Measurements from ENCODE around the gene ETS1.

GRCh38 chr11:128458321-128458720, 129.0 kb downstream of the ETS1 start:
- TF ChIP-seq HDGF (IDR thresholded peaks at IDR 0.05; ENCODE audit: borderline replicate concordance) (no peak), NFRKB (IDR thresholded peaks at IDR 0.05) (no peak), FOXA1 (IDR thresholded peaks at IDR 0.05) (no peak), SUZ12 (IDR thresholded peaks at IDR 0.05) (no peak), SP1 (IDR thresholded peaks at IDR 0.05) (no peak), BHLHE40 (IDR thresholded peaks at IDR 0.05; ENCODE audit: borderline replicate concordance) (no peak), CTBP1 (IDR thresholded peaks at IDR 0.05; ENCODE audit: borderline replicate concordance) (no peak), ARNT (IDR thresholded peaks at IDR 0.05) (no peak), LEF1 (IDR thresholded peaks at IDR 0.05; ENCODE audit: borderline replicate concordance) (no peak)

All from HEK293T (cell line).